ENCODE measurements around the gene RIN3. TPM values are rescaled to one million over a fixed set of nuclear protein-coding genes. Genes with fewer than 3 reads are reported as not detected.

The RIN3 gene
- polyA plus RNA-seq, 3 donors: 42.8 to 144 (median 54.6) TPM

DNA sequence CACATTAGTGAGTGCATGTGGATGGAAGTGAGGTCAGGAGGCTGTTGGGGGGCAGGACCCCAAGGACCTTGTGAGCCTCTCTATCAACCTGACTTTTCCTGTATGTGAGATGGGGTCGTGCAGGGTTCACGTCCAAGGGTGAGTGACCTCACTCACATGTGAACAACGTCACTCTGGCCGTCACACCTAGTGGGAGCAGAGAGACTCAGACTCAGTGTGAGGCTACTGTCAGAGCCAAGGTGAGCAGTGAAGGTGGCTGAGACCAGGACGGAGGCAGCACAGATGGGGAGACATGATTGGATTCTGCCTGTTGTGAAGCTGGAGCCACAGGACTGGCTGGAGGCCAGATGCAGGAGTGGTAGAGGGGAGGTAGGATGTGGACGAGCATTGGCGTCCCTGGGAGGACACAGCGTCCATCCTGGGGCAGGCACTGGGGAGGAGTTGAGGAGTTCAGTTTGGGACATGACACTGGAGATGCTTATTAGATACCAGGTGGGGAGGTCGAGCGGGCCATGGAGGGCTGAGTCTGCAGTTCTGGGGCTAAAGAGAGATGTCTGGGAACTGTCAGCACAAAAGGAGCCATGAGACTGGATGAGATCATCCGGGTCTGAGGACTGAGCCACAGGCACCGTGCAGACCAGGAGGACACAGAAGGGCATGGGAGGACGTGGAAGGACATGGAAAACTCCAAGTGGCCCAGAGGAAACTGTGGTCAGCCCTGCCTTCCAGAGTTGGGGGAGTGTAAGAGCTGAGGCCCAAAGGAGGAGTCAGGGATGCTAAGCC lies 142.0 kb downstream of the RIN3 start:
- H2AFZ ChIP-seq (ENCODE audit: insufficient read depth, low read depth, low read length, poor library complexity, severe bottlenecking): no peak overlapping the region
- peaks cover 0 to 5% (median 0%) of the 10 kb centered on the region in 7 donors for H3K9me3 Mint-ChIP-seq
- peaks cover 71% of the 10 kb centered on the region for H3K4me1 Mint-ChIP-seq
- peaks cover 91% of the 10 kb centered on the region for H3K79me2 ChIP-seq (ENCODE audit: insufficient read depth, low read length)
- TF ChIP-seq, protein P1, sequence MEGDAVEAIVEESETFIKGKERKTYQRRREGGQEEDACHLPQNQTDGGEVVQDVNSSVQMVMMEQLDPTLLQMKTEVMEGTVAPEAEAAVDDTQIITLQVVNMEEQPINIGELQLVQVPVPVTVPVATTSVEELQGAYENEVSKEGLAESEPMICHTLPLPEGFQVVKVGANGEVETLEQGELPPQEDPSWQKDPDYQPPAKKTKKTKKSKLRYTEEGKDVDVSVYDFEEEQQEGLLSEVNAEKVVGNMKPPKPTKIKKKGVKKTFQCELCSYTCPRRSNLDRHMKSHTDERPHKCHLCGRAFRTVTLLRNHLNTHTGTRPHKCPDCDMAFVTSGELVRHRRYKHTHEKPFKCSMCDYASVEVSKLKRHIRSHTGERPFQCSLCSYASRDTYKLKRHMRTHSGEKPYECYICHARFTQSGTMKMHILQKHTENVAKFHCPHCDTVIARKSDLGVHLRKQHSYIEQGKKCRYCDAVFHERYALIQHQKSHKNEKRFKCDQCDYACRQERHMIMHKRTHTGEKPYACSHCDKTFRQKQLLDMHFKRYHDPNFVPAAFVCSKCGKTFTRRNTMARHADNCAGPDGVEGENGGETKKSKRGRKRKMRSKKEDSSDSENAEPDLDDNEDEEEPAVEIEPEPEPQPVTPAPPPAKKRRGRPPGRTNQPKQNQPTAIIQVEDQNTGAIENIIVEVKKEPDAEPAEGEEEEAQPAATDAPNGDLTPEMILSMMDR (IDR thresholded peaks at IDR 0.05): no peak
- intact Hi-C loops (cut with micrococcal nuclease): loop anchor here (2.0 to 10.0 kb wide), 3 partner anchors 69 to 141 kb away; partner anchors contain the start of gene RIN3 (in 1 of the 2)
- peak; percentile 38 to 62 (median 60) for DNase-seq
- peaks cover 73% of the 10 kb centered on the region for H4K20me1 ChIP-seq (ENCODE audit: insufficient read depth, low read length)
- peak overlapping the region; percentile 100 for H3K4me3 Mint-ChIP-seq
- H3K4me2 ChIP-seq (replicated peaks; ENCODE audit: extremely low read depth, low read length, poor library complexity, severe bottlenecking): peak overlapping the region; percentile 89
- H3K36me3 ChIP-seq (replicated peaks in 1 of 2; ENCODE audit: control insufficient read depth in 1 of 2, insufficient read depth in 2 of 2, low read length in 2 of 2): peaks cover 37 to 55% of the 10 kb centered on the region in 2 donors
- H3K27me3 ChIP-seq (ENCODE audit: control insufficient read depth in 2 of 2, insufficient read depth in 2 of 2, low read length in 2 of 2): no peaks in the 10 kb centered on the region
- WGBS (ENCODE audit: insufficient coverage): 30% methylated on average over 9 of the region's 13 CpGs
- H3K27ac Mint-ChIP-seq: peak overlapping the region; percentile 100
- peak overlapping the region; percentile 91 for H3K9ac ChIP-seq (ENCODE audit: insufficient read depth, low read length, poor library complexity, severe bottlenecking)
- no peaks in the 10 kb centered on the region for H3K9me3 ChIP-seq (replicated peaks in 1 of 2; ENCODE audit: control insufficient read depth in 1 of 2, insufficient read depth in 1 of 2, low read length in 2 of 2)
- peaks cover 67 to 79% of the 10 kb centered on the region in 2 donors for H3K36me3 Mint-ChIP-seq
- H3K27me3 Mint-ChIP-seq (ENCODE audit: low read depth in 3 of 3): peaks cover 0 to 2% (median 0%) of the 10 kb centered on the region in 3 donors
- peak overlapping the region; percentile 90 to 98 for H3K27ac ChIP-seq (ENCODE audit: low read depth in 1 of 2, low read length in 2 of 2)
- peak overlapping the region; percentile 89 to 96 (median 96) for H3K4me3 ChIP-seq (replicated peaks in 1 of 3; ENCODE audit: low read depth in 2 of 3, low read length in 3 of 3)
- peaks cover 72 to 82% of the 10 kb centered on the region in 2 donors for H3K4me1 ChIP-seq (ENCODE audit: control insufficient read depth in 1 of 2, insufficient read depth in 2 of 2, low read length in 2 of 2)

DNA sequence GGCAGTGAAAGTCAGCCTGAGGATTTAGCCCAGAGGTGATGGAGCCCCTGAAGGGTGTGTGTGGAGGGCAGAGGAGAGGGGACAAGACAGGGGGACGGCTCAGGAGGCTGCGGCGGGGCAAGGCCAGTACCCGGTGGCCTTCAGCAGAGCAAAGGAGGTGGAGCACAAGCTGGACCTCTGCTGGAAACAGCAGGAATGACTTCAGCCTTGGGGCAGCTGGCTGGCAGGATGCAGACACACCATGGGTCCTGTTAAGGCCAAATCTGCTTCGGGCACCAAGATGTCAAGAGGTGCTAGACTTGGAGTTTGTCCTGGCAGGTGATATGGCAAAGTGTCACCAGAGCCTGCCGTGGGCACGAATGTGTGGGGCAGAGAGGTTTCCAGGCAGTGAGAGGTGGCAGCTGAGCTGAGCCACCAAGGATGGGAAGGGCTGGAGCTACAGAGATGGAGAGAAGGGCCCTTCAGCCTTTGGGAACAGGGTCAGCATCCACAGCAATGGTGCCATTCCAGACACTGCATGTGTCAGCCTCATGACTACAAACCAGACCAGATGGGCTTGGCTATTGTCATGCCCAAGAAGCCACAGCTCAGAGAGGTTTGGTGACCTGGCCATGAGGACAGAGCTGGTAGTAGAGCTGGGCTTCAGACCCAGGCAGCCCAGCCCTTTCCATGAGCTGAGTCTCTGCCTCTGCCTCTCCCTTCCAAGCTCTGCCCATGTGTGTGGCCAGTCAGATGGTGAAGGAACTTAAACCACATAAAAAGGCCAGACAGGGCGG lies 142.9 kb downstream of the RIN3 start:
- Histone ChIP-seq H3K4me2 (replicated peaks; ENCODE audit: extremely low read depth, low read length, poor library complexity, severe bottlenecking) (peak overlapping the region; percentile 89), H3K9ac (ENCODE audit: insufficient read depth, low read length, poor library complexity, severe bottlenecking) (peak overlapping the region; percentile 91), H3K36me3 (replicated peaks in 1 of 2; ENCODE audit: control insufficient read depth in 1 of 2, insufficient read depth in 2 of 2, low read length in 2 of 2) (peaks cover 45 to 64% of the 10 kb centered on the region in 2 donors), H3K9me3 (replicated peaks in 1 of 2; ENCODE audit: control insufficient read depth in 1 of 2, insufficient read depth in 1 of 2, low read length in 2 of 2) (no peaks in the 10 kb centered on the region), H3K4me3 (replicated peaks in 1 of 3; ENCODE audit: low read depth in 2 of 3, low read length in 3 of 3) (peak overlapping the region; percentile 89 to 96 (median 96)), H3K4me1 (ENCODE audit: control insufficient read depth in 1 of 2, insufficient read depth in 2 of 2, low read length in 2 of 2) (peaks cover 71 to 82% of the 10 kb centered on the region in 2 donors), H2AFZ (ENCODE audit: insufficient read depth, low read depth, low read length, poor library complexity, severe bottlenecking) (no peak overlapping the region), H4K20me1 (ENCODE audit: insufficient read depth, low read length) (peaks cover 79% of the 10 kb centered on the region), H3K27ac (ENCODE audit: low read depth in 1 of 2, low read length in 2 of 2) (peak overlapping the region; percentile 90 to 98), H3K79me2 (ENCODE audit: insufficient read depth, low read length) (peaks cover 96% of the 10 kb centered on the region), H3K27me3 (ENCODE audit: control insufficient read depth in 2 of 2, insufficient read depth in 2 of 2, low read length in 2 of 2) (no peaks in the 10 kb centered on the region)
- H3K36me3 Mint-ChIP-seq: peaks cover 73 to 85% of the 10 kb centered on the region in 2 donors
- peak overlapping the region; percentile 100 for H3K4me3 Mint-ChIP-seq
- peak overlapping the region; percentile 100 for H3K27ac Mint-ChIP-seq
- intact Hi-C loops (cut with micrococcal nuclease): loop anchor here (2.0 to 10.0 kb wide), 3 partner anchors 70 to 142 kb away; partner anchors contain the start of gene RIN3 (in 1 of the 2)
- DNase-seq: peak in 2 of 3 donors; percentile 47 to 57
- peaks cover 0 to 5% (median 0%) of the 10 kb centered on the region in 7 donors for H3K9me3 Mint-ChIP-seq
- peaks cover 0 to 2% (median 0%) of the 10 kb centered on the region in 3 donors for H3K27me3 Mint-ChIP-seq (ENCODE audit: low read depth in 3 of 3)
- TF ChIP-seq, protein P1 (IDR thresholded peaks at IDR 0.05): peak; percentile 54
- H3K4me1 Mint-ChIP-seq: peaks cover 70% of the 10 kb centered on the region
- WGBS (ENCODE audit: insufficient coverage): 59% methylated on average over 8 of the region's 8 CpGs
